Omental fat pad (tissue), 4 donors: Measurements from ENCODE around the gene EID2. TPM values are rescaled to one million over a fixed set of nuclear protein-coding genes. Genes with fewer than 3 reads are reported as not detected.

Experiments
- ATAC-seq: fragments of 150-250 bp; one replicate; pipeline ENCODE4 v1.9.1; 2016; ENCODE audit warnings: mild to moderate bottlenecking, moderate library complexity; ENCODE audit not compliant: low FRiP score
- DNase-seq: peaks from one replicate; pipeline ENCODE4 v3.0.0-alpha.2; 2019; ENCODE audit warnings: low spot score
- CTCF ChIP-seq, 3 donors: fragments of 450-650 bp; IDR thresholded peaks; one replicate each; pipeline ENCODE4 v1.5.1; 2016 to 2017; ENCODE audit warnings: antibody characterized with exemption in 3 of 3, mild to moderate bottlenecking in 3 of 3, moderate library complexity in 2 of 3
- total RNA-seq, 4 donors: library from RNA; depleted of rRNA; stranded (reverse); fragments of >200 nt; gene quantifications; one replicate each; pipeline ENCODE4 v1.1.0, GENCODE V29; 2016

Gene EID2
- total RNA-seq, 4 donors from 2014 or later: 6.2 to 13.6 (median 9.6) TPM

- DNase-seq: no peak
- no peak for TF ChIP-seq CTCF (IDR thresholded peaks at IDR 0.05)
- ATAC-seq: no peak
Measured at GRCh38 chr19:39515551-39516191, 24.3 kb downstream of the EID2 start.

GRCh38 chr19:39514840-39515550, 25.0 kb downstream of the EID2 start, which contains the start of gene SELENOV:
TSS of gene SELENOV (plus strand) at chr19:39515139. CDS start at chr19:39515213, 74 bp downstream.
- DNase-seq: no peak
- TF ChIP-seq CTCF (IDR thresholded peaks at IDR 0.05): no peak
- ATAC-seq: no peak

GRCh38 chr19:39512988-39513387, 27.0 kb downstream of the EID2 start:
- ATAC-seq (no peak), DNase-seq (no peak)

GRCh38 chr19:39509233-39509632, 30.7 kb downstream of the EID2 start:
- no peak for TF ChIP-seq CTCF (IDR thresholded peaks at IDR 0.05)
- ATAC-seq: no peak

More at GRCh38 chr19:39512988-39513387, 27.0 kb downstream of the EID2 start:
- no peak for TF ChIP-seq CTCF (IDR thresholded peaks at IDR 0.05)

DNA sequence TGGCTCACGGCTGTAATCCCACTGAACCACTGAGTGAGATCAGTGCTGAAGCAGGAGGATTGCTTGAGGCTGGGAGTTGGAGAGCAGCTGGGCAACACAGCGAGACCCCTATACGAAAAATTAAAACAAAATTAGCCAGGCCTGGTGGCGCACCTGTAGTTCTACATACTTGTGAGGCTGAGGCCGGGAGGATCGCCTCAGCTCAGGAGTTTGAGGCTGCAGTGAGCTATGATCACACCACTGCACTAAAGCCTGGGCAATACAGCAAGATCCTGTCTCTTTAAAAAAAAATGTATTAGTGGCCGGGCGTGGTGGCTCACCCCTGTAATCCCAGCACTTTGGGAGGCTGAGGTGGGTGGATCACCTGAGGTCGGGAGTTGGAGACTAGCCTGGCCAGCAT, 31.3 kb downstream of the EID2 start:
- ATAC-seq (no peak), DNase-seq (no peak)
- TF ChIP-seq CTCF (IDR thresholded peaks at IDR 0.05): no peak

More at GRCh38 chr19:39509233-39509632, 30.7 kb downstream of the EID2 start:
- DNase-seq: no peak

GRCh38 chr19:39507715-39508364, 32.1 kb downstream of the EID2 start:
- no peak for TF ChIP-seq CTCF (IDR thresholded peaks at IDR 0.05)
- DNase-seq: no peak
- no peak for ATAC-seq
